CD8-positive, alpha-beta memory T cell (primary cell): ENCODE data around the gene MDH1. TPM values are rescaled to one million over a fixed set of nuclear protein-coding genes. Genes with fewer than 3 reads are reported as not detected.

Experiments
- polyA plus RNA-seq: library from polyadenylated mRNA; unstranded; fragments of 300-500 nt; fragmentation: Illumina TruSeq; gene quantifications from one replicate; pipeline ENCODE4 v1.2.3, GENCODE V29; 2021
- total RNA-seq, 2 experiments: library from RNA; stranded (reverse); gene quantifications; one replicate each; pipeline ENCODE4 v1.2.3, GENCODE V29; 2021

Gene MDH1
- total and polyA plus RNA-seq, 3 experiments from 2014 or later: 182 to 241 (median 191) TPM

Other genes with a start within 250 kb of the MDH1 start
- gene WDPCP, start 486 bp upstream of the MDH1 start, total RNA-seq: 1 to 10 TPM; 7.2 to 7.9 TPM
- 5.9 TPM for gene WDPCP, start 486 bp upstream of the MDH1 start, polyA plus RNA-seq